ENCODE measurements around the gene SLC22A14.
"Not testable (repeated sequence)": the region's sequence is repeated elsewhere in the genome, so short reads cannot be mapped to it uniquely, and the experiment has no call there.

- TF ChIP-seq, protein P1, sequence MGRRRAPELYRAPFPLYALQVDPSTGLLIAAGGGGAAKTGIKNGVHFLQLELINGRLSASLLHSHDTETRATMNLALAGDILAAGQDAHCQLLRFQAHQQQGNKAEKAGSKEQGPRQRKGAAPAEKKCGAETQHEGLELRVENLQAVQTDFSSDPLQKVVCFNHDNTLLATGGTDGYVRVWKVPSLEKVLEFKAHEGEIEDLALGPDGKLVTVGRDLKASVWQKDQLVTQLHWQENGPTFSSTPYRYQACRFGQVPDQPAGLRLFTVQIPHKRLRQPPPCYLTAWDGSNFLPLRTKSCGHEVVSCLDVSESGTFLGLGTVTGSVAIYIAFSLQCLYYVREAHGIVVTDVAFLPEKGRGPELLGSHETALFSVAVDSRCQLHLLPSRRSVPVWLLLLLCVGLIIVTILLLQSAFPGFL (CRISPR knock-in tag; IDR thresholded peaks at IDR 0.05) = not testable (repeated sequence)
- not testable (repeated sequence) for TF ChIP-seq HDAC2 (IDR thresholded peaks at IDR 0.05); CAMTA2 (CRISPR knock-in tag; conservative IDR thresholded peaks at IDR 0.05); CTCF (IDR thresholded peaks at IDR 0.05 in 2 of 3, conservative IDR thresholded peaks at IDR 0.05 in 1 of 3; ENCODE audit: insufficient read depth in 2 of 3, low read depth in 1 of 3, low read length in 3 of 3); CHD4 (IDR thresholded peaks at IDR 0.05; ENCODE audit: insufficient read depth, insufficient replicate concordance, low read depth, low read length, poor library complexity, severe bottlenecking); ZNF184 (CRISPR knock-in tag; IDR thresholded peaks at IDR 0.05); MEF2D (tag; conservative IDR thresholded peaks at IDR 0.05; ENCODE audit: low read depth); NEUROD1 (IDR thresholded peaks at IDR 0.05; ENCODE audit: borderline replicate concordance, low read depth, low read length, partially characterized antibody); PHF20 (IDR thresholded peaks at IDR 0.05; ENCODE audit: partially characterized antibody); ESRRA (IDR thresholded peaks at IDR 0.05; ENCODE audit: borderline replicate concordance, low read depth)
- TF ChIP-seq, protein P2, sequence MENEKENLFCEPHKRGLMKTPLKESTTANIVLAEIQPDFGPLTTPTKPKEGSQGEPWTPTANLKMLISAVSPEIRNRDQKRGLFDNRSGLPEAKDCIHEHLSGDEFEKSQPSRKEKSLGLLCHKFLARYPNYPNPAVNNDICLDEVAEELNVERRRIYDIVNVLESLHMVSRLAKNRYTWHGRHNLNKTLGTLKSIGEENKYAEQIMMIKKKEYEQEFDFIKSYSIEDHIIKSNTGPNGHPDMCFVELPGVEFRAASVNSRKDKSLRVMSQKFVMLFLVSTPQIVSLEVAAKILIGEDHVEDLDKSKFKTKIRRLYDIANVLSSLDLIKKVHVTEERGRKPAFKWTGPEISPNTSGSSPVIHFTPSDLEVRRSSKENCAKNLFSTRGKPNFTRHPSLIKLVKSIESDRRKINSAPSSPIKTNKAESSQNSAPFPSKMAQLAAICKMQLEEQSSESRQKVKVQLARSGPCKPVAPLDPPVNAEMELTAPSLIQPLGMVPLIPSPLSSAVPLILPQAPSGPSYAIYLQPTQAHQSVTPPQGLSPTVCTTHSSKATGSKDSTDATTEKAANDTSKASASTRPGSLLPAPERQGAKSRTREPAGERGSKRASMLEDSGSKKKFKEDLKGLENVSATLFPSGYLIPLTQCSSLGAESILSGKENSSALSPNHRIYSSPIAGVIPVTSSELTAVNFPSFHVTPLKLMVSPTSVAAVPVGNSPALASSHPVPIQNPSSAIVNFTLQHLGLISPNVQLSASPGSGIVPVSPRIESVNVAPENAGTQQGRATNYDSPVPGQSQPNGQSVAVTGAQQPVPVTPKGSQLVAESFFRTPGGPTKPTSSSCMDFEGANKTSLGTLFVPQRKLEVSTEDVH (IDR thresholded peaks at IDR 0.05; ENCODE audit: low read depth, partially characterized antibody) = not testable (repeated sequence)
- TF ChIP-seq, protein P3, sequence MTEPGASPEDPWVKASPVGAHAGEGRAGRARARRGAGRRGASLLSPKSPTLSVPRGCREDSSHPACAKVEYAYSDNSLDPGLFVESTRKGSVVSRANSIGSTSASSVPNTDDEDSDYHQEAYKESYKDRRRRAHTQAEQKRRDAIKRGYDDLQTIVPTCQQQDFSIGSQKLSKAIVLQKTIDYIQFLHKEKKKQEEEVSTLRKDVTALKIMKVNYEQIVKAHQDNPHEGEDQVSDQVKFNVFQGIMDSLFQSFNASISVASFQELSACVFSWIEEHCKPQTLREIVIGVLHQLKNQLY (CRISPR knock-in tag; conservative IDR thresholded peaks at IDR 0.05) = not testable (repeated sequence)
These were observed 38.5 kb downstream of the SLC22A14 start for GRCh38 chr3:38320638-38321037.

Measured in K562 (cell line).